Endothelial cell of umbilical vein (primary cell): Measurements from ENCODE around the gene SUSD6.

Source experiments
- EZH2 ChIP-seq: IDR thresholded peaks from 2 replicates; pipeline ENCODE4 v1.6.1; 2012; ENCODE audit warnings: borderline replicate concordance, low read depth, mild to moderate bottlenecking, moderate library complexity, low read length, inconsistent platforms; ENCODE audit not compliant: severe bottlenecking
- MYC ChIP-seq: IDR thresholded peaks from one replicate; pipeline ENCODE4 v1.6.1; 2011; ENCODE audit warnings: mild to moderate bottlenecking, low read depth, low read length
- POLR2A ChIP-seq: IDR thresholded peaks from 2 replicates; pipeline ENCODE4 v1.6.1; 2012; ENCODE audit warnings: low read depth, mild to moderate bottlenecking, control low read depth, low read length
- POLR2AphosphoS5 ChIP-seq: IDR thresholded peaks from 2 replicates; pipeline ENCODE4 v1.6.1; 2012; ENCODE audit warnings: low read depth, mild to moderate bottlenecking, control low read depth, low read length, moderate library complexity; ENCODE audit not compliant: insufficient read depth
- TF ChIP-seq, protein P1 (sequence below), 2 donors: IDR thresholded peaks; 1 replicate in 1 of 2; 2 replicates in 1 of 2; pipeline ENCODE4 v1.5.1; 2011; ENCODE audit warnings: low read length in 2 of 2, mild to moderate bottlenecking in 2 of 2, moderate library complexity in 2 of 2, control low read depth in 1 of 2, inconsistent platforms in 1 of 2, low read depth in 1 of 2; ENCODE audit not compliant: insufficient read depth in 1 of 2; ENCODE audit errors: extremely low read depth in 1 of 2
- TF ChIP-seq, protein P2 (sequence below): IDR thresholded peaks from 2 replicates; pipeline ENCODE4 v1.6.1; 2011; ENCODE audit not compliant: insufficient read depth, insufficient read length

DNA sequence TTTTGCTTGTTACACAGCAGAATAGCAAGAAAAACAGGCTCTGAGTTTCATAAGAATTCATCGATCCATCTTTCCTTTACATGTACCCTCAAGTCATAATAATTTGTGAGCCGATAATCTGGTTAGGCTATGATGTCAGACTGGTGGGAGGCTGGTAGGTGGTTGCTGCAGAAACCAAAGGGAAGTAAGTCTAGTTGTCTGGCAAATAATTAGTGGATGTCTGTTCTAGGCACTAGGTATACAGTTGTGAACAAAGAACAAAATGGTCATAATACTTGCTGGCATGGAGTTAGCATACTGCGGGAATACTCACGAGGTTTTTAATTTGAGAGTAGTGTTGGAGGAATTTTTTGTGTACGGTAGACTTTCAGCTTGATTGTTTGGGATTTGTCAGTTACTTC, 8.8 kb downstream of the SUSD6 start:
- TF ChIP-seq, protein P1, sequence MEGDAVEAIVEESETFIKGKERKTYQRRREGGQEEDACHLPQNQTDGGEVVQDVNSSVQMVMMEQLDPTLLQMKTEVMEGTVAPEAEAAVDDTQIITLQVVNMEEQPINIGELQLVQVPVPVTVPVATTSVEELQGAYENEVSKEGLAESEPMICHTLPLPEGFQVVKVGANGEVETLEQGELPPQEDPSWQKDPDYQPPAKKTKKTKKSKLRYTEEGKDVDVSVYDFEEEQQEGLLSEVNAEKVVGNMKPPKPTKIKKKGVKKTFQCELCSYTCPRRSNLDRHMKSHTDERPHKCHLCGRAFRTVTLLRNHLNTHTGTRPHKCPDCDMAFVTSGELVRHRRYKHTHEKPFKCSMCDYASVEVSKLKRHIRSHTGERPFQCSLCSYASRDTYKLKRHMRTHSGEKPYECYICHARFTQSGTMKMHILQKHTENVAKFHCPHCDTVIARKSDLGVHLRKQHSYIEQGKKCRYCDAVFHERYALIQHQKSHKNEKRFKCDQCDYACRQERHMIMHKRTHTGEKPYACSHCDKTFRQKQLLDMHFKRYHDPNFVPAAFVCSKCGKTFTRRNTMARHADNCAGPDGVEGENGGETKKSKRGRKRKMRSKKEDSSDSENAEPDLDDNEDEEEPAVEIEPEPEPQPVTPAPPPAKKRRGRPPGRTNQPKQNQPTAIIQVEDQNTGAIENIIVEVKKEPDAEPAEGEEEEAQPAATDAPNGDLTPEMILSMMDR (IDR thresholded peaks at IDR 0.05; ENCODE audit: extremely low read depth in 1 of 2, insufficient read depth in 1 of 2, low read depth in 1 of 2, low read length in 2 of 2), result no peak
- TF ChIP-seq, protein P2, sequence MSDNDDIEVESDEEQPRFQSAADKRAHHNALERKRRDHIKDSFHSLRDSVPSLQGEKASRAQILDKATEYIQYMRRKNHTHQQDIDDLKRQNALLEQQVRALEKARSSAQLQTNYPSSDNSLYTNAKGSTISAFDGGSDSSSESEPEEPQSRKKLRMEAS, result no peak
- TF ChIP-seq POLR2AphosphoS5 (no peak), EZH2 (no peak), MYC (no peak), POLR2A (no peak)
